ENCODE measurements around the gene SPTB.

SPTB gene

DNA sequence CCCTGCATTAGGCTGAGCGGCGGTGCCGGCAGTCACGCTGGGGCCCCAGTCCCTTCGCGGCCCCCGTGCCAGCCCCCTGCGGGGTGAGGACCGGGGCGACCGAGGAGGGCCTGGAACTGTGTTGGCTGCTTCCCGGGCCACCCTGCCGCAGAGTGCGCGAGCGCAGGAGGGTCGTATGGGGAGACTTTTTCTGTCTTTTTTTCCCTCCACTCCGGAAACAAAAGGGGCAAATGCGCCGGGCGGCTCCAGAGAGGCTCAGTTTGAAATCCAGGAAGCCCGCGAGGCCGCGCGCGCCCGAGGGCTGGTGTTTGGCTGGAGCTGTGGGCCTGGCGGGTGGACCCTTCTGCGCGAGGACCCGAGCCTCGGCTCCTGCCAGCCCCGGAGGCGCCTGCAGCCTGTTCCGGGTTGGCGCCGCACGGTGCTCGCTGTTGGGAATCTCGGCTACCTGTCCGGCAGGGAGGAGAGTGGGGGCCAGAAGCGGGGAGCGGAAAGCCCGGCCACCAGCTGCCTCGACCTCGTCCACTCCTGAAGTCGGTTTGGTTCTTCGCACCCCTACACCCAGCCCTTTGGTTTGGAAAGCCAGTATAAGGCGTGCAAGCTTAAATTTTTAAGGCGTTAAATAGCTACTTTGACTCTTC lies 174.8 kb downstream of the SPTB start:
- Histone ChIP-seq H3K36me3 (no peaks in the 10 kb centered on the region), H3K9ac (peak overlapping the region; percentile 74), H3K4me1 (peaks cover 70% of the 10 kb centered on the region), H3K27ac (peak overlapping the region; percentile 65), H3K9me3 (no peaks in the 10 kb centered on the region), H3K27me3 (peaks cover 61% of the 10 kb centered on the region), H3K4me2 (peak overlapping the region; percentile 99), H3K4me3 (peak overlapping the region; percentile 74), H4K20me1 (peaks cover 27% of the 10 kb centered on the region; the same call in 1 of the 2 replicates)
- TF ChIP-seq Cebpa-rat (IDR thresholded peaks at IDR 0.05) = no peak

DNA sequence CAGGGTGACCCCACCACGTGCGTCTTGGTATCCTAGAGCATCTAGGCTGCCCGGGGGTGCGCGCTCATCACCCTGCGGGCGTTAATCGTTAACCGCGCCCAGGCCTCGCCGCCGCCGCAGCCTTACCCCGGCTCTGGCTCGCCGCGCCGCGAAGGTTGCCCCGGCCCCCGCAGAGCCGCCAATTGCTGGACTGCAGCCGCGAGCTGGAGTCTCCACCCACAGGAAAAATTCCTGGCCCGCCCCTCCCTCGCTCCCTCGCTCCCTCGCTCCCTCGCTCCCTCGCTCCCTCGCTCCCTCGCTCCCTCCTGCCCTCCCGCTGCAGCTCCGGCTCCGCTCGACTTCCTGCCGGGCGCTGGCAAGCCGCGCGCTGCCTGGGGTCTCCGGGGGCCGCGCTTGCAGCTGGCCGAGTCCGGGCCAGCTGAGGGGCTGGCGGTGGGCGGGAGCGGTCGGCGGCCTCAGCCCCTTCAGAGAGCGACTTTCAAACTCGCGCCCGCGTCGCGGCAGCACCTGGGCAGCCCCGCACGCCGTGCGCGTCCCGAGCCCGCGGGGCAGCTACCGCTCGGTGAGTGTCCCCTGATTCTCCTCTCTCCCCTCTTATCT lies 175.5 kb downstream of the SPTB start, which contains the start of gene PLEKHG3:
Gene PLEKHG3 (plus strand): TSS at position 282 of the 600 bp plus-strand sequence. CDS start 23,208 bp downstream, outside the sequence.
- peaks cover 69% of the 10 kb centered on the region for H3K4me1 ChIP-seq
- peak within 1 kb of the TSS; percentile 99 for H3K4me2 ChIP-seq
- no peak for TF ChIP-seq Cebpa-rat (IDR thresholded peaks at IDR 0.05)
- peak within 1 kb of the TSS; percentile 65 for H3K27ac ChIP-seq
- H3K9me3 ChIP-seq = no peaks in the 10 kb centered on the region
- peaks cover 61% of the 10 kb centered on the region for H3K27me3 ChIP-seq
- H3K36me3 ChIP-seq = no peaks in the 10 kb centered on the region
- H3K9ac ChIP-seq = peak within 1 kb of the TSS; percentile 74
- peaks cover 27% of the 10 kb centered on the region; the same call in 1 of the 2 replicates for H4K20me1 ChIP-seq
- peak within 1 kb of the TSS; percentile 74 for H3K4me3 ChIP-seq

DNA sequence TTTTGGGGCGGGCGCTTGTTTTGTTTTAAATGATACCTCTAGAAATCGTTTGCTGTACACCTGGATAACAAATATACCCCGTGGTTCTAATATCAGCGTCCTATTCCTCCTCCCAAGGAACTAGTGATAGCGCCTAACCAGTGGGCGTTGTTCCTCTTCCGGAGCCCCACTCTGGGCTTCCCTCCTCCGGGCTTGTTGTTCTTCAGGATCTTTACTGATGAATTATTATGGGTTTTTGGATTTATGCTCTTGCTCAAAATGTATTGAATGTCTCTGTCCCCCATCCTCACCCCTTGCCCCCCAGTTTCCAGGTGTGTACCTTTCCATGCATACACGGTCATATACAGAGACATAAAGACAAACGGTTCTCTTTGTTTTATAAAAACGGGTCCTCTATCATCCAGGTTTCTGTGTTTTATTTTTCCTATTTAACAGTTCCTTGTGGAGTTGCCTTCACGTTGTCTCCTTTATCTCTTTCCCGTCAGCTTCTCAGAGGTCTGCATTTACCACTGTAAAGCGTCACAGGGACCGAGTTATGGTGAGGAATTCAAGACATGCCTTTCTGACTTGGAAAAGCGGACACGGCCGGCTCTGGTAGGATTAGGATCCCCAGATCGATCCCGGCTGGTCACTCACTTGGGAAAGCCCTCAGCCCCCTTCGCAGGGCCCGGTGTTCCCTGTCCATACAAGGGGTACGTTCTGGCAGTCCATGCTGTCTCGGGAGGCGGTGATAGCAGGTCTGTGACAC lies 176.1 kb downstream of the SPTB start:
- H3K4me2 ChIP-seq = peak overlapping the region; percentile 99

DNA sequence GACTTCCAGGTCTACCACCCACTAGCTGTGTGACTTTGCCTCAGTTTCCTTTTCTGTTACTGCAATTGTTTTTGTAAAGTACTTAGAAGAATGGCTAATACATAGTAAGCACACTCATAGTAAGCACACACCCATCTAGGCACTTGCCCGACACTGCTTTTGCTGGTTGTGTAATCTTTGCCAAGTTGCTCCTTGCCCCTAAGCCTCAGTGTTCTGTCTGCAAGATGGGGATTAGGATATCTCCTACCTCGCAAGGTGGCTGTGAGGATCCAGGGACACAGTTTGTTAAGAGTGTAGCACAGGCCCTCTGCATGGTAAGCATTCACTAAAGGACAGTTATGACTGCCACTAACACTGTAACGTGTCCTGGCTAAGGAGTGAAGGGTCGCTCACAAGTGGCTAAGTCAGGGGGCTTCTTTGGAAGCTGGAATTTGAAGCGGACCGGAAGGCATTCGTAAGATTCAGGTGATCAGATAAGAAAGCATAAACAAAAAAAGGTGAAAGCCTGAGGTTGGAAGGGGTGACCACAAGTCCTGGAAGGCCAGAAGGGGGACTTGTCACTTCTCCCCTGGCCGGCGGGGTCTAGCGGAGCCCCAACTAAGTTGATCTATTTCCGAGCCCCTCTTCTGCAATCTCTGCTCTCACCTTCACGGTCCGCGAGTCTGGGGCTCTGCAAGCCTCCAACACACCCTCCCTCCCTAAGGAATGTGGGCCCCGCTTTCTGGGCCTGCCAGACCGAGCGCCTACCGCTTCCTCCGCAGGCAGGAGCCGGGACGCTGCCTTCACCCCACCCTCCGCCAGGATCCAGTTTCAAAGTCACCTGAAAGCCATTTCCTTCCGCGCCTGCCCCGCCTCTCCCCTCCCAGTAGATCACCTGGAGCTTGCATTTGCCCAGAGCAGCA lies 177.0 kb downstream of the SPTB start:
- H3K27me3 ChIP-seq = peaks cover 61% of the 10 kb centered on the region
- H3K36me3 ChIP-seq = no peaks in the 10 kb centered on the region
- no peak for TF ChIP-seq Cebpa-rat (IDR thresholded peaks at IDR 0.05)
- peaks cover 62% of the 10 kb centered on the region for H3K4me1 ChIP-seq
- no peak overlapping the region for H3K27ac ChIP-seq
- H3K9me3 ChIP-seq = no peaks in the 10 kb centered on the region
- H4K20me1 ChIP-seq = peaks cover 27% of the 10 kb centered on the region; the same call in 1 of the 2 replicates
- no peak overlapping the region for H3K4me3 ChIP-seq
- H3K4me2 ChIP-seq = peak overlapping the region; percentile 99
- no peak overlapping the region for H3K9ac ChIP-seq

More for the DNA sequence above, 176.1 kb downstream of the SPTB start:
- Histone ChIP-seq H3K9me3 (no peaks in the 10 kb centered on the region), H3K9ac (peak overlapping the region; percentile 74; the same call in 1 of the 2 replicates), H3K4me3 (peak overlapping the region; percentile 74), H3K4me1 (peaks cover 69% of the 10 kb centered on the region), H4K20me1 (peaks cover 27% of the 10 kb centered on the region; the same call in 1 of the 2 replicates), H3K27ac (no peak overlapping the region), H3K27me3 (peaks cover 61% of the 10 kb centered on the region), H3K36me3 (no peaks in the 10 kb centered on the region)
- TF ChIP-seq Cebpa-rat (IDR thresholded peaks at IDR 0.05) = no peak

DNA sequence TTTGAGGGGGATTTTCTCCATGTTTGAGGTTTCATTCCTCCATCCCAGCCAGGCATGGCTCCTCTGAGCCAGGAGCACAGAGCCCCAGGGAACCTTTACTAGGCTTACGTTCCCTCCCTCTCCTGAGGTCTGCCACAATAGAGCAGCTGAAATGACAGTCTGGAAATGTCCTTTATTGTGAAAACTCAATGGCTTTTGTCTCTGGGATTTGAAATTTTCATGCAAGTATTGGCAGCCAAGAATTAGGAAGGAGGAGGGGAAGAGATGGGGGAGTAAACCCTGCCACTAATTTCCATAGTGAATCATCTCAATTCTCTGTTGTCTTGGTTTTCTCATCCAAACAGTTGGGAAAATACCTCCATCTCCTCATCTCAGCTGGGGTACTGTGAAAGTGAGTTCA lies 178.0 kb downstream of the SPTB start:
- TF ChIP-seq Cebpa-rat (IDR thresholded peaks at IDR 0.05) = no peak
- H3K36me3 ChIP-seq = no peaks in the 10 kb centered on the region
- no peak overlapping the region for H3K27ac ChIP-seq
- peaks cover 23% of the 10 kb centered on the region; the same call in 1 of the 2 replicates for H4K20me1 ChIP-seq
- H3K4me2 ChIP-seq = no peak overlapping the region
- peaks cover 56% of the 10 kb centered on the region for H3K27me3 ChIP-seq
- no peak overlapping the region for H3K9ac ChIP-seq
- no peaks in the 10 kb centered on the region for H3K9me3 ChIP-seq
- peaks cover 51% of the 10 kb centered on the region for H3K4me1 ChIP-seq
- no peak overlapping the region for H3K4me3 ChIP-seq

DNA sequence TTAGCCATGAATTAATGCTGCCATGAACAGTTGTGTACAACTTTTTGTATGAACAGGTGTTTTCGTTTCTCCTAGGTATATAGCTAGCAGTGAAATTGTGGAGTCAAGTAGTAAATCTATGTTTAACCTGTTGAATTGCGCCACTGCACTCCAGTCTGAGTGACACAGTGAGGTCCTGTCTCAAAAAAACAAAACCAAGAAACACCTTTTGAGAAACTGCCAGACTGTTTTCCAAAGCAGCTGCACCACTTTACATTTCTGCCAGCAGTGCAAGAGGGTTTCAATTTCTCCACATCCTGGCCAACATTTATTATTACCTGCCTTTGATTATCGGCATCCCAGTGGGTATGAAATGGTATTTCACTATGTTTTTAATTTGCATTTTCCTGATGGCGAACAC lies 178.8 kb downstream of the SPTB start:
- H3K27me3 ChIP-seq = peaks cover 48% of the 10 kb centered on the region
- peaks cover 44% of the 10 kb centered on the region for H3K4me1 ChIP-seq
- H3K4me2 ChIP-seq = no peak overlapping the region
- H3K27ac ChIP-seq = no peak overlapping the region
- H3K9ac ChIP-seq = no peak overlapping the region
- no peaks in the 10 kb centered on the region for H3K36me3 ChIP-seq
- no peak overlapping the region for H3K4me3 ChIP-seq
- no peaks in the 10 kb centered on the region for H3K9me3 ChIP-seq
- peaks cover 20% of the 10 kb centered on the region; the same call in 1 of the 2 replicates for H4K20me1 ChIP-seq
- TF ChIP-seq Cebpa-rat (IDR thresholded peaks at IDR 0.05) = no peak

DNA sequence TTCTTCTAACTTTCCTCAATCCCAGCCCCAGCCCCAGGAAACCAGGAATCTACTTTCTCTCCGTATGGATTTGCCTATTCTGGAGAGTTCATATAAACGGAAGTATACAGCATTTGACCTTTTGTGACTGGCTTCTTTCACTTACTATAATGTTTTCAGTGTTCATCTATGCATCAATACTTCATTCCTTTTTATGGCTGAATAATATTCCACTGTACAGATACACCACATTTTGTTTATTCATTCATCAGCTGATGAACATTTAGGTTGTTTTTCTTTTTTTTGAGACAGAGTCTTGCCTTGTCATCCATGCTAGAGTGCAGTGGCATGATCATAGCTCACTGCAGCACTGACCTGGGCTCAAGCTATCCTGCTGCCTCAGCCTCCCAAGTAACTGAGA lies 179.4 kb downstream of the SPTB start:
- H4K20me1 ChIP-seq = peaks cover 20% of the 10 kb centered on the region; the same call in 1 of the 2 replicates
- peaks cover 42% of the 10 kb centered on the region for H3K27me3 ChIP-seq
- no peak overlapping the region for H3K4me3 ChIP-seq
- H3K4me2 ChIP-seq = no peak overlapping the region
- H3K9ac ChIP-seq = no peak overlapping the region
- no peak overlapping the region for H3K27ac ChIP-seq
- peaks cover 38% of the 10 kb centered on the region for H3K4me1 ChIP-seq
- no peaks in the 10 kb centered on the region for H3K36me3 ChIP-seq
- TF ChIP-seq Cebpa-rat (IDR thresholded peaks at IDR 0.05) = no peak
- no peaks in the 10 kb centered on the region for H3K9me3 ChIP-seq

DNA sequence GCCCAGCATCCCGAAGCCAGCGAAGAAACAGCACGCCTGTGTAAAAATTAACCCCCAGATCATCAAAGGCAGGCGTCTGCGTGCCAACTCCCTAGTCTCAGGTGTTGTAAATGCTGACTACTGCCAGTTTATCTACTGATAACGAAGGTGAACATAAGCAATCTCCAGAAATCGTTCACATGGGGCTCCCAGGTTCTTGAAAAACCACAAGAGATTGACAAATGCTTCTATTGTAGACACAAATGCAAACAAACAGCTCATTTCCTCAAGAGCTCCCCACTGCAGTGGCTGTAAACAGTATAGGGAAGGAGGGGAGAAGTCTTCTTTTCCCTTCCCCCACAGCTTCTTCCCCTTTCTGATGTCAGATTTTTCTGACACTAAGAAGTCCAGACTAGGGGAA lies 180.8 kb downstream of the SPTB start:
- Histone ChIP-seq H3K27me3 (peaks cover 29% of the 10 kb centered on the region), H3K9me3 (no peaks in the 10 kb centered on the region), H3K27ac (no peak overlapping the region), H3K36me3 (no peaks in the 10 kb centered on the region), H4K20me1 (peaks cover 12% of the 10 kb centered on the region; the same call in 1 of the 2 replicates), H3K9ac (no peak overlapping the region; the same call in 1 of the 2 replicates), H3K4me2 (peak overlapping the region; percentile 61), H3K4me1 (peaks cover 35% of the 10 kb centered on the region), H3K4me3 (no peak overlapping the region)
- no peak for TF ChIP-seq Cebpa-rat (IDR thresholded peaks at IDR 0.05)

DNA sequence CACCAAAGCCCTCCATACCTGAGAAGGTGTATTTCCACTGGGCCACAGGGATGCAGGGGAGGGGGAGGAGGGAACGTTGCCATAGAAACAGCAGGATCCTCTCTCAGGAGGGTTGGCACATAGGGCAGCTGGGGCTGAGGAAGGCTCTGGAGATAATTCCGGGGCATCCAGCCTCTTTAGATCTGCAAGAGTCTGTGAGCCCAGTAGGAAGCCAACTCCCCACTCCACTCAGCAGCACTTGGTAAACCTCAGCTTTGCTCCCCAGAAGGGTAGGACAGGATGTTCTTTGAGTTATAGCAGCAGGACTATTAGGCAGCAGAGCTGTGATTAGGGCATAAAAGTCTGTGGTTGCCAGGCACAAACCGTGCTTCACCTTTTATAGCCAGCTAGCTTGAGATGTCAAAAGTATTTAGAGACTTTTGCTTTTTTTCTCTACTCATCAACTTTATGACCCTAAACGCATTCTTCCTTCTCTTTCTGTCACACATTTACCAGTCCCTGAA lies 183.3 kb downstream of the SPTB start:
- Histone ChIP-seq H3K36me3 (no peaks in the 10 kb centered on the region), H3K4me3 (no peak overlapping the region), H3K4me1 (peaks cover 37% of the 10 kb centered on the region), H3K9me3 (no peaks in the 10 kb centered on the region), H3K9ac (no peak overlapping the region), H3K4me2 (no peak overlapping the region), H3K27ac (no peak overlapping the region), H4K20me1 (no peaks in the 10 kb centered on the region), H3K27me3 (peaks cover 4% of the 10 kb centered on the region)
- TF ChIP-seq Cebpa-rat (IDR thresholded peaks at IDR 0.05) = no peak

Measured in BLaER1 (cell line).